GM18520 (cell line): ENCODE measurements around the gene PPP2R2B.

Experiments
- ATAC-seq: cut with Tn5 transposase; IDR thresholded peaks from one replicate; pipeline ENCODE4 v1.9.1; 2021; ENCODE audit not compliant: unreplicated experiment

PPP2R2B gene

GRCh38 chr5:146878476-146879172 is at the start of gene PPP2R2B:
PPP2R2B (minus strand) TSS chr5:146878757.
- ATAC-seq, result no peak

- no peak for ATAC-seq
Measured at GRCh38 chr5:146924132-146924531, 45.6 kb upstream of the PPP2R2B start.

- ATAC-seq, result no peak
Measured at GRCh38 chr5:146921225-146921624, 42.7 kb upstream of the PPP2R2B start.

- no peak for ATAC-seq
Measured at GRCh38 chr5:146920351-146920881, 41.9 kb upstream of the PPP2R2B start.

- no peak for ATAC-seq
Measured at GRCh38 chr5:146919304-146919703, 40.7 kb upstream of the PPP2R2B start.

DNA sequence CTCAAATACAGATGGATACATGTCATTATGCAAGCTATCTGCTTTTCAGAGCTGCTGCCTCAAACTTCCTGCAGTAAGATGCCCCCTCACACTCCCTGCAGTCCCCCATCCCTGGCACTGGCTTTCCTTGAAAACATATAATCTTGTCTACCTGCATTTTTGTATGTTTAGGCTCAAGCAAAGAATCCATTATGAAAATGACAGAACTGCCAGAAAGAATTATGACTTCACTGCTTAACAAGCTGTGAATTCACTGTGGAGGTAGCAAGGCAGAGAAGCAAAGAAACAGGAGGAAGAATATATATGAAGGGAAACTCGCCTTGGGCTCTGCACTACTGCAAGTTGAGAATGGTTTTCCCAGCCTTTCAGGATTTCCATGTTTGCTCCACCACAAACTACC is 39.4 kb upstream of the PPP2R2B start:
- ATAC-seq, result no peak

DNA sequence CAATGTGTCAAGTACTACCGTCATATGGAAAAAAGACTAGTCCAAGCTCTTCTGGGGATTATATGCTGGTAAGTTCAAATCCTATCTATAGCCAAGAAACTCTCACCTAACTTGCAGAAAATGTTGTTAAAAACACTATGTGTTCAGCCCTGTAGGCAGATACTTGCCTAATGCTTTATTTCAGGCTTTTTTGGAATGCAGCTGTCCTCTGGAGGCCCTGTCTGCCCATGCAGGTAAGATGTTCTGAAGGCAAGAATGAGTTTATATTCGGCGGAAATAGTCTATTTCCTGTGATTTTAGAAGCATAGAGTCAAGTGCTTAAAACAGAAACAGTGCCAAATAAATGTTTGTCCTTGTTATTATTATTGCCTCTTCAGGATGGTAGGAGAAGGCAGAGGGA is 34.3 kb upstream of the PPP2R2B start:
- ATAC-seq, result no peak

DNA sequence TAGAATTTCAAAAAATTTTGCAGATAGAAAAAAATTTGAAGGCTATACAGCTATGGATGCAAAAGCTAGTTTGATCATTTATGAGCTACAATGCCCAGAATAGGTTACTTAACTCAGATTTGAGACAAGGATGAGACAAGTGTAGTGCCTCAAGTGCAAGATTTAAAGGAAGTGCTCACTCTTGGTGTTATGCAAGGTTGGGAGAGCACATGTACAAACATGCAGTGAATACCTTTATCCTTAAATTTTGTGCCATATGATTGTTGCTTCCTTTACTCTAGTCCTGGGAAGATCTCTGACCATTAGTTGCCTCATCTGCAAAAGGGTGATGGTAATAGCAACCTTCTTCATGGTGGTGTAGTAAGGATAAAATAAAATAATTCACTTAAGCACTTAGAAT is 31.7 kb upstream of the PPP2R2B start:
- no peak for ATAC-seq

DNA sequence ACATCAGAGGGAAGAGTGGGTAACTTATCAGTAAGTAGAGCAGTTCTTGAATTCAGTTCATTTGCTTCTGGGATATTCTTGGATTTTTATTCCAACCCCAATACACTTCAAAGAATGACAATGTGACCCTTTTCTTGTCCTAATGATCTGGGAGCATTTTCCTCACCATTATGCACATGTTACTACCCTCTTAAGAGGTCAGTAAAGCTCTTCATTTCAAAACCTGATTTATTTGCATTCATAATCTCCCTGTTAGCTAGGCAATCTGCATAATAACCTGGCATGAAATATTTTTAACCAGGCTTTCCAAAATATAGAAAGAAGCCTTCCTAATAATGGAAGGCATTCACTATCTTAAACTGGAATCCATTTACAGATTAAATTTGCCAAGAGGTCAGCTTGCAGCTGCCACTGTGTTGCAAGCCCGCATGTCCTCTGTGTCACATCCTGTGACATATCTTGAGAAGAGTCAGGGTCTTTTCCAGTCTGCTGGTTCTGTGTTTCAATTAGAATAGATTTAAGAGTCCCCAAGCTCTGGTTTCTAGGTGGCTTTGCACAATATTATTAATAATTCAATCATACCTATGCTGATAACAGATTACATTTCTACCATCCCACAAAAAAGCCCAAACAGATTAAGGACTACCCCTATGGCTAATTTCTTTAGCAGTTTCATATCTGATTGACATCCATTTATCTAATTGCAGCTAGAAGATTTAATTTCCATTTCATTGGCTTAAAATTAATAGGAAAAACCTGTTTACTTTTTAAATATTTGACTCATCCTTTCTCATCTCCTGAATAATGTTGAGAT is 30.9 kb upstream of the PPP2R2B start:
- no peak for ATAC-seq

- ATAC-seq, result no peak
Measured at GRCh38 chr5:146906803-146907202, 28.2 kb upstream of the PPP2R2B start.

- no peak for ATAC-seq
Measured at GRCh38 chr5:146904890-146905289, 26.3 kb upstream of the PPP2R2B start.

DNA sequence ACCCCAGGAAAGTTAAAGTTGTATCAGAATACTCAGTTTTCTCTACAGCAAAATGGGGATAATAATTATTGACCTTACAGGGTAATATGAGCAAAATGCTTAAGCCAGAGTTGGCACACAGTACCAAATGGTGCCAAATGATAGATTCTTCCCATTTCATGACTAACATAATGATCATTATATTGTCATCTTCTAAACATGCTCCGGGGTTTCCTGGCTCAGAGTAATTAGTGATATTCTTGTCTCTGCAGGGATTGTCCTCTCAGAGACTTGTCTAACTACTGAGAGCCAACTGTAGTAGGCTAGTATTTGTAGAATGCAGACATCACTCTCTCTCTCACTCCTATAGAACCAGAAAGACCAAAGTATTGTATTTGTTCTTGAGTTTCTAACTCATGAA is 25.2 kb upstream of the PPP2R2B start:
- ATAC-seq, result no peak

DNA sequence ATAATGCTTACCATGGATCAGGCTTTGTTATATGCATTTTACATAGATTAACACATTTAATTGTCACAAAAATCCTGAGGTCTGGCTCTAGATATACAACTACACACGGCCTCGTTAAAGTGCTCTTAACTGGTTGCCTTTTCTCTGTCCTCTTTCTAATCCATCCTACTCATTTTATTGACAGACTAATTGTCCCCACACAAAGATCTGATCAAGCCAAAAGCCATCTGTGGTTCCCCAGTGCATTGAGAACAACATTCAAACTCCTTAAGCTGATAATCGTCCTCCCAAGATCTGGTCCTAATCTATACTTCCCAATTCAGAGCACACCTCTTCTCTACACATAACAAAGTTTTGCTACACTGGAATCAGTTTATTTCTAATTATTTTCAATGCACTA is 23.9 kb upstream of the PPP2R2B start:
- no peak for ATAC-seq

DNA sequence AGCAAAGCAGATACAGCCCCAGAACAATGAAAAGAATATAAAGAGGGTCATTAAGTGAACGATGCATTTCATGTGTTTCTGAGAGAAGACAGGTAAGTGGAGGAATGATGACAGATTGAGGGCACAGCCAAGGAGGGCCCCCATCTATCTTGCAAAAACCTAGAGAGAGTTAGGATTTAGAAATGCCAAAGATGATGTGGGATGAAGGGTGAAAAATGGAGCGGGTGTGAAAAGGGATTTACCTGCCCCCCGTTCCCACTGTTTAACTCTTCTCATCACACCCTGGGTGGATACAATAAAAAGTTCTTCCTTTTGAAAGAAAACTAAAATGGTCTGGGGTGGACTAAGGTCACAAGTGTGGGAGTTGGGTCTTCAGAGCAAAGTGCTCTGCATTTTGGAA is 18.5 kb upstream of the PPP2R2B start:
- ATAC-seq, result no peak

DNA sequence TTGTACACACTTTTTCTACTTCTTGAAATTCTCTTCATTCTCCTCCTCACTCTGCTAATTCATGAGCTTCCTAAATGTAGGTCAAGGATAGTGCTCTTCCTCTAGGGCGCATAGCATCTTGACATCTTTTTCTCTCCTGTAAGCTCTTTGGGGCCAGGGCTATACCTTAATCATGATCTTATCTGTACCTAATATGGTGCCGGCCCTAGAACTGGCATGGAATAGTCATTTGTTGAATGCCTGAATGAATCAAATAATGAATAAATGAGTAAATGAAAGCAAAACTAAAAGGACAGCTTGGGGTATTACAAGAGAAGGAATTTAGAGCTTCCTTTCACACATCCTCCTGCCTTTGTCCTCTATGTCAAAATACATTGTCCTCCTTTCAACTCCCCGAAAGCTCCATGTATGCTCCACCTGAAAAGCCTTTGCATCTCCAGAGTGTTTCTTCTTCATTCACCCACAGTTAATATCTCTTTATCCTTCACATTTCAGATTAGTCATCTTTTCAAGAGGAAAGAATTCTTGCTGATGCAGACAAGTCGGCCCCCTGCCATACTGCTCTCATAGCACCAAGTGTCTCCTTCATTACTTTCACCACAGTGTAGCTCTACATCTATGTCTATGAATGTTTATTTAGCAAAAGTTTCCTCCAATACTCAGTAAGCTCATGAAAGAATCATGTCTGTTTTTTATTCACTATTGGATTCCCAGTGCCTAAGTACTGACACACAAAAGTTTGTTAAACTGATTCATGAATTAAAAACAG is 16.4 kb upstream of the PPP2R2B start:
- no peak for ATAC-seq

GRCh38 chr5:146893991-146894390 is 15.4 kb upstream of the PPP2R2B start:
- no peak for ATAC-seq

DNA sequence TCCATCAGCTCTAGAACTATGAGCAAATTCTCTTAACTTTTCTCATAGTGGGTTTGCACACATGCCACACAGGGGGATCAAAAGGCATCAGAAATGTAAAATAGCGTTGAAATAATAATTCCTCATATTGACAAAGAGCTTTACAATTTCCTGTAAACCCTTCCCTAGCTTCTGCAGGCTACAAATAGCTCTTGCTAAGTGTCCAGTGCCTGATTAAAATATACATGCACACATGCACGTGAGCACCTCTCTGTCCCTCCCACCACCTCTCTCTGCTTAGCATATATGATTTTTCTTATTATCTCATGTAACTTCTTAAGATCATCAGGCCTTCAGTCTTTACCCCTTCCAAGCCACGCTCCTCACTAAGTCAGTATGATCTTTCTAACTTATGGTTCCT is 13.7 kb upstream of the PPP2R2B start:
- no peak for ATAC-seq

- no peak for ATAC-seq
Measured at GRCh38 chr5:146891511-146891910, 13.0 kb upstream of the PPP2R2B start.

GRCh38 chr5:146890731-146891440 is 12.3 kb upstream of the PPP2R2B start:
- ATAC-seq, result no peak

DNA sequence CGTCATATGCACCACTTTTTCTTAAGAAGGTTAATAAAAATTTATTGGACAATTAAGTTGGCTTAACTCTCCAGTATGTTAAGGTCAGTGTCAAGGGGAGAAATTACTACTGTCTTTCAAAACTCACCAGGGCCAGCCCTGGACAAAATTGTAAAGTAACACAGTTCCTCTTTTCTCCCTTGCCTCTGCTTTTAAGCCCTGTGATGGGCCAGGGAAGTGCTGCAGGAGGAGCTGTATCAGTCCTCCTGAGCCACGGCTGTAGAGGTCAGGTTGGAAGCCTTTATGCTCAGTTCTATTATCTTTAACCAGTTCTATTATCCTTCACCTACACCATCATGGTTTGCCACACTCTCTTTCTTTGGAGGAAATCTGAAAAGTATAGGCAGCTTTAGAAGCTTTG is 11.5 kb upstream of the PPP2R2B start:
- ATAC-seq, result no peak

DNA sequence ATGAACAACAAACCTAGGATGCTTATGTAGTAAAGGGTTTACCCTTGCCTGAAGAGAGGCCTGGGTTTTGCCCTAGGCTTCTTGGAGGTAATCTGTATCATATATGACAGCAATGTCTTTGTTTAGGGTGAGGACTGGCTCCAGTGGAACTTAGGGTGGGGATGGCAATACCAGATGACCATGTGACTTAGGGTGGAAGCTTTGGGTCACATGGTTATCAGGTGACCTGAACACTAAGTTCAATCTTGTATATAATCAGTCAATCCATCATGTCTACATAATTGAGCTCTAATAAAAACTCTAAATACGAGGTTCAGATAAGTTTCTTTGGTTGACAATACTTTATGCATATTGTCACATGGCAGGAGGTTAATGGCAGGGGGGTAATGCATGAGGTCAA is 10.6 kb upstream of the PPP2R2B start:
- ATAC-seq, result no peak
